Activated CD8-positive, alpha-beta T cell treated with anti-CD3 and anti-CD28 coated beads, Interleukin-2, amount 10 ng/mL, durations not matched to agents 7 days and 5 days (primary cell): Measurements from ENCODE around the gene TEX50. TPM values are rescaled to one million over a fixed set of nuclear protein-coding genes. Genes with fewer than 3 reads are reported as not detected.
"Not testable (repeated sequence)": the region's sequence is repeated elsewhere in the genome, so short reads cannot be mapped to it uniquely, and the experiment has no call there.

ENCODE experiments used
- ATAC-seq: fragments of 150-1000 bp; cut with Tn5 transposase; one replicate; pipeline ENCODE4 v1.10.0; 2021; ENCODE audit warnings: moderate library complexity
- CTCF ChIA-PET: fragments of 350-600 bp; sonication (Branson Sonifier 250); formaldehyde crosslinking; loops from one replicate; lab custom pipeline; 2021; ENCODE audit warnings: antibody characterized with exemption; lab: Charles Lee
- POLR2A ChIA-PET: fragments of 350-600 bp; sonication (Branson Sonifier 250); formaldehyde crosslinking; loops from one replicate; lab custom pipeline; 2021; ENCODE audit warnings: antibody characterized with exemption; lab: Charles Lee
- DNase-seq: peaks from one replicate; pipeline ENCODE4 v3.0.0-alpha.2; 2020
- H3K27ac Mint-ChIP-seq: one replicate; pipeline ENCODE4 v1.8.0; 2021; ENCODE audit warnings: mild to moderate bottlenecking, mixed read lengths
- H3K27me3 Mint-ChIP-seq: one replicate; pipeline ENCODE4 v1.8.0; 2021; ENCODE audit warnings: low read depth, mixed read lengths
- H3K36me3 Mint-ChIP-seq: one replicate; pipeline ENCODE4 v1.8.0; 2021; ENCODE audit warnings: low read depth, mixed read lengths
- H3K4me1 Mint-ChIP-seq: one replicate; pipeline ENCODE4 v1.8.0; 2021; ENCODE audit warnings: low read depth, mixed read lengths
- H3K4me3 Mint-ChIP-seq: one replicate; pipeline ENCODE4 v1.8.0; 2021; ENCODE audit warnings: mild to moderate bottlenecking, mixed read lengths
- H3K9me3 Mint-ChIP-seq: one replicate; pipeline ENCODE4 v1.8.0; 2022; ENCODE audit warnings: mixed read lengths; ENCODE audit not compliant: insufficient read depth
- total RNA-seq, 2 experiments: library from RNA; stranded (reverse); gene quantifications; one replicate each; pipeline ENCODE4 v1.2.3, GENCODE V29; 2021

TEX50 gene
- total RNA-seq, 2 experiments from 2014 or later: not detected

- H3K36me3 Mint-ChIP-seq: no peaks in the 10 kb centered on the region
- POLR2A ChIA-PET: no interaction called here
- H3K27me3 Mint-ChIP-seq: peaks cover 23% of the 10 kb centered on the region
- H3K9me3 Mint-ChIP-seq: no peaks in the 10 kb centered on the region
- peak; percentile 39 for DNase-seq
- peak; percentile 55 for ATAC-seq
- peaks cover 19% of the 10 kb centered on the region for H3K4me1 Mint-ChIP-seq
- H3K27ac Mint-ChIP-seq: no peak within 1 kb of the TSS
- CTCF ChIA-PET: no interaction called here
- peak within 1 kb of the TSS; percentile 49 for H3K4me3 Mint-ChIP-seq
Measured at GRCh38 chr1:173669491-173669941, 34.4 kb downstream of the TEX50 start, which contains the start of gene ANKRD45. ANKRD45 (minus strand) TSS chr1:173669851; CDS start chr1:173659418, 10,433 bp downstream.

- H3K27ac Mint-ChIP-seq, H3K27me3 Mint-ChIP-seq, H3K9me3 Mint-ChIP-seq, ATAC-seq, DNase-seq, POLR2A ChIA-PET, H3K36me3 Mint-ChIP-seq, H3K4me3 Mint-ChIP-seq: not testable (repeated sequence)
- CTCF ChIA-PET: interaction anchor here (1.0 kb wide), 1 partner anchor 9 kb away, joined by 3 read pairs; no protein-coding TSS in a partner anchor
- H3K4me1 Mint-ChIP-seq: peaks cover 14% of the 10 kb centered on the region
Measured at GRCh38 chr1:173674496-173674895, 39.4 kb downstream of the TEX50 start.

GRCh38 chr1:173680152-173680551 lies 45.0 kb downstream of the TEX50 start:
- H3K4me3 Mint-ChIP-seq, POLR2A ChIA-PET, DNase-seq, CTCF ChIA-PET, H3K9me3 Mint-ChIP-seq, H3K27me3 Mint-ChIP-seq, ATAC-seq, H3K4me1 Mint-ChIP-seq, H3K27ac Mint-ChIP-seq, H3K36me3 Mint-ChIP-seq: not testable (repeated sequence)

GRCh38 chr1:173682184-173682583 lies 47.0 kb downstream of the TEX50 start:
- H3K27me3 Mint-ChIP-seq: no peaks in the 10 kb centered on the region
- no peaks in the 10 kb centered on the region for H3K4me1 Mint-ChIP-seq
- H3K27ac Mint-ChIP-seq: no peak overlapping the region
- ChIA-PET CTCF (interaction anchor here (1.2 kb wide), 1 partner anchor 252 kb away, joined by 3 read pairs; no protein-coding TSS in a partner anchor), POLR2A (no interaction called here)
- no peaks in the 10 kb centered on the region for H3K36me3 Mint-ChIP-seq
- ATAC-seq (no peak), DNase-seq (no peak)
- no peak overlapping the region for H3K4me3 Mint-ChIP-seq
- H3K9me3 Mint-ChIP-seq: peaks cover 3% of the 10 kb centered on the region

GRCh38 chr1:173683838-173684237 lies 48.7 kb downstream of the TEX50 start:
- CTCF ChIA-PET: interaction anchor here (0.6 kb wide), 1 partner anchor 576 kb away, joined by 3 read pairs; no protein-coding TSS in a partner anchor

GRCh38 chr1:173685121-173685520 lies 50.0 kb downstream of the TEX50 start:
- H3K4me3 Mint-ChIP-seq, H3K4me1 Mint-ChIP-seq, POLR2A ChIA-PET, H3K9me3 Mint-ChIP-seq, H3K27me3 Mint-ChIP-seq, H3K36me3 Mint-ChIP-seq, CTCF ChIA-PET, H3K27ac Mint-ChIP-seq, DNase-seq, ATAC-seq: not testable (repeated sequence)

More at GRCh38 chr1:173683838-173684237, 48.7 kb downstream of the TEX50 start:
- not testable (repeated sequence) for H3K4me3 Mint-ChIP-seq, ATAC-seq, H3K36me3 Mint-ChIP-seq, H3K27me3 Mint-ChIP-seq, H3K27ac Mint-ChIP-seq, H3K9me3 Mint-ChIP-seq, DNase-seq, H3K4me1 Mint-ChIP-seq
- POLR2A ChIA-PET: interaction anchor here (0.8 kb wide), 1 partner anchor 32 kb away, joined by 3 read pairs; no protein-coding TSS in a partner anchor

Other genes with a start within 250 kb of the TEX50 start
- 100 to 1,000 TPM; 144 to 155 TPM for gene PRDX6, start 158.0 kb upstream of the TEX50 start, total RNA-seq
- gene SLC9C2, start 32.3 kb upstream of the TEX50 start, total RNA-seq: not detected
- gene ANKRD45, start 34.5 kb downstream of the TEX50 start, total RNA-seq: not detected
- gene KLHL20, start 79.6 kb downstream of the TEX50 start, total RNA-seq: 10 to 100 TPM; 18.3 to 22.3 TPM
- gene DARS2, start 189.3 kb downstream of the TEX50 start, total RNA-seq: 10 to 100 TPM; 32.7 to 35.7 TPM
- 10 to 100 TPM; 35.5 to 39.2 TPM for gene CENPL, start 189.5 kb downstream of the TEX50 start, total RNA-seq
- 100 to 1,000 TPM; 356 to 367 TPM for gene GAS5, start 232.7 kb downstream of the TEX50 start, total RNA-seq
- 10 to 100 TPM in 1 of 2 experiments, 1 to 10 TPM in 1; 9.2 to 11.2 TPM for gene ZBTB37, start 233.0 kb downstream of the TEX50 start, total RNA-seq